Cardiac septum (tissue), 1 donor: ENCODE results near the gene SNX12. TPM values are rescaled to one million over a fixed set of nuclear protein-coding genes. Genes with fewer than 3 reads are reported as not detected.

Source experiments
- total RNA-seq: library from RNA; stranded (reverse); fragmentation: NEBNext Ultra II Directional; extraction: Animal tissue kit (Norgen Biotek cat#: 25700); gene quantifications from one replicate; pipeline ENCODE4 v1.2.1, GENCODE V29; 2021
- donor health status: DM: no; HTN: no; CAD: no.

SNX12 gene
- total RNA-seq, 1 donor from 2014 or later: 52.7 TPM

Other genes with a start within 250 kb of the SNX12 start
- not detected for gene TEX11, start 159.6 kb downstream of the SNX12 start, total RNA-seq
- not detected for gene SLC7A3, start 137.2 kb downstream of the SNX12 start, total RNA-seq
- gene FOXO4, start 27.5 kb upstream of the SNX12 start, total RNA-seq: 37.4 TPM
- gene CXorf65, start 38.4 kb upstream of the SNX12 start, total RNA-seq: not detected
- 2.3 TPM for gene IL2RG, start 43.2 kb upstream of the SNX12 start, total RNA-seq
- gene MED12, start 50.3 kb upstream of the SNX12 start, total RNA-seq: 19.1 TPM
- 0.67 TPM for gene NLGN3, start 76.5 kb upstream of the SNX12 start, total RNA-seq
- not detected for gene GJB1, start 154.9 kb upstream of the SNX12 start, total RNA-seq
- 12.7 TPM for gene ZMYM3, start 185.8 kb upstream of the SNX12 start, total RNA-seq
- 107 TPM for gene NONO, start 215.3 kb upstream of the SNX12 start, total RNA-seq
- 85.5 TPM for gene ITGB1BP2, start 233.4 kb upstream of the SNX12 start, total RNA-seq